GM12878 (cell line): ENCODE data around the gene PROX2. TPM values are rescaled to one million over a fixed set of nuclear protein-coding genes. Genes with fewer than 3 reads are reported as not detected.

Source experiments
- ATAC-seq: fragments of 200-7000 bp; cut with Tn5 transposase; 3 replicates; pipeline ENCODE4 v1.9.1; 2020; ENCODE audit warnings: mild to moderate bottlenecking, moderate library complexity
- BruUV-seq: library from RNA; stranded (reverse); fragments of 400-500 nt; replicated peaks from 2 replicates; lab custom pipeline; 2021; lab: Mats Ljungman, UMichigan
- CTCF ChIA-PET: fragments of 300-600 bp; sonication (Branson Sonifier 250); formaldehyde crosslinking; extraction: SDS; loops from one replicate; lab custom pipeline; 2021; ENCODE audit warnings: inconsistent platforms; lab: Yijun Ruan, JAX
- POLR2A ChIA-PET: fragments of 350-600 bp; formaldehyde crosslinking; extraction: SDS; loops from one replicate; lab custom pipeline; 2021; ENCODE audit warnings: inconsistent platforms; lab: Charles Lee
- RAD21 ChIA-PET: fragments of 300-600 bp; sonication (Branson Sonifier 250); formaldehyde crosslinking; loops from one replicate; lab custom pipeline; 2023; ENCODE audit warnings: antibody characterized with exemption; ENCODE audit not compliant: unreplicated experiment; lab: Charles Lee
- SMC1A ChIA-PET: fragments of 300-600 bp; sonication (Branson Sonifier 250); formaldehyde crosslinking; loops from one replicate; lab custom pipeline; 2023; ENCODE audit not compliant: unreplicated experiment, uncharacterized antibody; lab: Charles Lee
- DNase-seq: peaks from one replicate; pipeline ENCODE4 v3.0.0-alpha.2; 2011; ENCODE audit warnings: low read depth, low spot score
- FAIRE-seq: peaks from 3 replicates; lab custom pipeline; 2011; peaks lifted over from hg19 to GRCh38; lab: Jason Lieb, UNC
- H2AFZ ChIP-seq: 2 replicates; pipeline ENCODE4 v1.6.0; 2011; ENCODE audit warnings: low read depth, low read length, control low read depth; ENCODE audit not compliant: control insufficient read depth
- H3K27ac ChIP-seq: 2 replicates; pipeline ENCODE4 v1.5.1; 2011; ENCODE audit warnings: control low read depth; ENCODE audit not compliant: control insufficient read depth, insufficient read depth
- H3K27me3 ChIP-seq, 2 experiments: replicated peaks in 1 of 2; 2 replicates each; pipeline versions ENCODE4 v1.6.0 to v1.6.1; 2011; ENCODE audit warnings: low read length in 1 of 2; ENCODE audit not compliant: control insufficient read depth in 2 of 2, insufficient read depth in 2 of 2
- H3K36me3 ChIP-seq, 2 experiments: 2 replicates each; pipeline ENCODE4 v1.5.1; 2011; ENCODE audit warnings: low read length in 1 of 2; ENCODE audit not compliant: control insufficient read depth in 2 of 2, insufficient read depth in 2 of 2
- H3K4me1 ChIP-seq: 2 replicates; pipeline ENCODE4 v1.6.1; 2011; ENCODE audit warnings: mild to moderate bottlenecking, low read length, moderate library complexity, mixed read lengths; ENCODE audit not compliant: control insufficient read depth, insufficient read depth
- H3K4me2 ChIP-seq: 2 replicates; pipeline ENCODE4 v1.6.0; 2011; ENCODE audit warnings: control low read depth; ENCODE audit not compliant: control insufficient read depth, insufficient read depth
- H3K4me3 ChIP-seq: fragments of 200-600 bp; sonication (generic); 2 replicates; pipeline ENCODE4 v1.5.1; 2016
- H3K79me2 ChIP-seq: 2 replicates; pipeline ENCODE4 v1.6.0; 2011; ENCODE audit warnings: low read length; ENCODE audit not compliant: control insufficient read depth, insufficient read depth
- H3K9ac ChIP-seq: 2 replicates; pipeline ENCODE4 v1.8.0; 2011; ENCODE audit warnings: low read length, control low read depth, mixed read lengths; ENCODE audit not compliant: control insufficient read depth, insufficient read depth
- H3K9me3 ChIP-seq: replicated peaks from 3 replicates; pipeline ENCODE4 v1.5.1; 2011; ENCODE audit warnings: mild to moderate bottlenecking, low read length; ENCODE audit not compliant: control insufficient read depth, insufficient read depth
- H4K20me1 ChIP-seq: 2 replicates; pipeline ENCODE4 v1.6.0; 2011; ENCODE audit not compliant: control insufficient read depth, insufficient read depth
- BRCA1 ChIP-seq: IDR thresholded peaks from 2 replicates; pipeline ENCODE4 v1.6.1; 2011; ENCODE audit warnings: low read depth, low read length, improper control_type of control experiment
- CHD2 ChIP-seq: IDR thresholded peaks from 2 replicates; pipeline ENCODE4 v1.6.1; 2011; ENCODE audit warnings: low read depth, low read length, improper control_type of control experiment, borderline replicate concordance
- CUX1 ChIP-seq: IDR thresholded peaks from 2 replicates; pipeline ENCODE4 v1.6.1; 2012; ENCODE audit warnings: improper control_type of control experiment, low read depth, low read length; ENCODE audit not compliant: insufficient replicate concordance
- EP300 ChIP-seq, 2 experiments: fragments of 150-350 bp in 1 of 2; IDR thresholded peaks; 2 replicates each; pipeline ENCODE4 v1.6.1; 2011 to 2012; ENCODE audit warnings: low read depth in 2 of 2, low read length in 2 of 2, borderline replicate concordance in 1 of 2, improper control_type of control experiment in 1 of 2, inconsistent platforms in 1 of 2; ENCODE audit not compliant: control insufficient read depth in 1 of 2
- IKZF1 ChIP-seq: fragments of 450-650 bp; conservative IDR thresholded peaks from 2 replicates; pipeline ENCODE4 v1.6.1; 2017; ENCODE audit warnings: antibody characterized with exemption, mild to moderate bottlenecking
- POU2F2 ChIP-seq: IDR thresholded peaks from 3 replicates; pipeline ENCODE4 v1.6.1; 2011; ENCODE audit warnings: low read depth, mild to moderate bottlenecking, low read length, borderline replicate concordance
- TCF12 ChIP-seq: IDR thresholded peaks from 2 replicates; pipeline ENCODE4 v1.6.1; 2011; ENCODE audit warnings: low read depth, mild to moderate bottlenecking, low read length
- ZBTB33 ChIP-seq: fragments of 450-650 bp; IDR thresholded peaks from 2 replicates; pipeline ENCODE4 v1.6.1; 2017; ENCODE audit warnings: mild to moderate bottlenecking
- ZBTB40 ChIP-seq: fragments of 450-650 bp; IDR thresholded peaks from 2 replicates; pipeline ENCODE4 v1.6.1; 2016; ENCODE audit warnings: mild to moderate bottlenecking, moderate library complexity, borderline replicate concordance
- ZNF207 ChIP-seq: fragments of 450-650 bp; IDR thresholded peaks from 2 replicates; pipeline ENCODE4 v1.6.1; 2014; ENCODE audit warnings: antibody characterized with exemption, mild to moderate bottlenecking, borderline replicate concordance
- WGBS: methylation state at CpG from one replicate; pipeline ENCODE4 v1.1.6; 2016; ENCODE audit warnings: low lambda C conversion rate; ENCODE audit not compliant: insufficient replicate concordance, insufficient coverage; ENCODE audit errors: missing lambda C conversion rate; 5-methylcytosine and 5-hydroxymethylcytosine counted together
- in situ Hi-C: fragments of 300-500 bp; cut with MboI; formaldehyde crosslinking; loops from 9 replicates; pipeline ENCODE4 v1.14.3; 2018; ENCODE audit warnings: mixed read lengths
- intact Hi-C: fragments of 100-400 bp; cut with micrococcal nuclease; formaldehyde crosslinking; loops from one replicate; pipeline ENCODE4 v1.14.2; 2022; ENCODE audit not compliant: unreplicated experiment
- polyA plus RNA-seq, 11 experiments: library from polyadenylated mRNA; depleted of rRNA in 4 of 11; unstranded in 6 of 11; stranded (reverse) in 5 of 11; fragments of >200 nt; fragmentation: Nextera tagmentation in 4 of 11; fragmentation: Illumina TruSeq in 1 of 11; extraction: Ambion mirVana in 4 of 11; extraction: Trizol in 1 of 11; gene quantifications; 1 replicate in 1 of 11; 2 replicates in 10 of 11; pipeline versions ENCODE4 v1.2.1 to v1.2.3, GENCODE V29; 2011 to 2016; ENCODE audit warnings: inconsistent platforms in 2 of 11, missing spikeins in 2 of 11, low read depth in 1 of 11
- total RNA-seq, 4 experiments: library from RNA; depleted of rRNA in 3 of 4; stranded (reverse); fragments of >200 nt in 3 of 4; fragmentation: Illumina TruSeq in 1 of 4; extraction: Trizol in 1 of 4; gene quantifications; 2 replicates each; pipeline versions ENCODE4 v1.2.1 to v1.2.3, GENCODE V29; 2013 to 2021

Gene PROX2
- total and polyA plus RNA-seq, 10 of the 15 experiments (the other 5 are each of a cell fraction or from before 2014, with no cell fraction given): 0.04 to 0.42 (median 0.19) TPM

- no peak overlapping the region for H3K9ac ChIP-seq
- POLR2A ChIA-PET: no interaction called here
- H3K4me1 ChIP-seq: peaks cover 25% of the 10 kb centered on the region
- WGBS: 83% methylated on average over 12 of the region's 12 CpGs
- BruUV-seq: no TSS peak
- TF ChIP-seq CUX1: no peak
- no peak for TF ChIP-seq CHD2
- TF ChIP-seq ZBTB33: no peak
- TF ChIP-seq ZBTB40: no peak
- no peak for TF ChIP-seq EP300 (IDR thresholded peaks at IDR 0.05; ENCODE audit: borderline replicate concordance in 1 of 2, control insufficient read depth in 1 of 2, low read depth in 2 of 2, low read length in 2 of 2)
- TF ChIP-seq ZNF207: no peak
- TF ChIP-seq IKZF1: no peak
- TF ChIP-seq POU2F2: no peak
- TF ChIP-seq TCF12: no peak
- TF ChIP-seq BRCA1: no peak
- peaks cover 6 to 30% of the 10 kb centered on the region in 2 experiments for H3K36me3 ChIP-seq
- FAIRE-seq (no peak), DNase-seq (no peak), ATAC-seq (no peak)
- intact Hi-C loops: no loop called here
- no peak overlapping the region for H3K4me2 ChIP-seq
- SMC1A ChIA-PET: interaction anchor here (1.0 kb wide), 1 partner anchor 9 kb away, joined by 3 read pairs; no protein-coding TSS in a partner anchor
- in situ Hi-C loops: no loop called here
- RAD21 ChIA-PET: no interaction called here
- no peak overlapping the region for H3K27ac ChIP-seq
- no peak overlapping the region for H3K4me3 ChIP-seq
- peaks cover 44% of the 10 kb centered on the region for H3K79me2 ChIP-seq
- H4K20me1 ChIP-seq: no peaks in the 10 kb centered on the region; the same call in none of the 2 replicates
- H3K9me3 ChIP-seq: no peaks in the 10 kb centered on the region
- no peaks in the 10 kb centered on the region for H3K27me3 ChIP-seq
- CTCF ChIA-PET: interaction anchor here (1.0 to 26.0 kb wide), 3 partner anchors 17 to 30 kb away, joined by 3 to 552 read pairs (median 3); no protein-coding TSS in a partner anchor
- H2AFZ ChIP-seq: no peak overlapping the region
Observed at GRCh38 chr14:74888164-74889158, 12.5 kb upstream of the PROX2 start.
